SK-N-MC (cell line): ENCODE measurements around the gene XPO1.
"Not testable (repeated sequence)": the region's sequence is repeated elsewhere in the genome, so short reads cannot be mapped to it uniquely, and the experiment has no call there.

Experiments used
- DNase-seq: peaks from one replicate; pipeline ENCODE4 v3.0.0-alpha.2; 2011; ENCODE audit warnings: low read depth, low spot score
- H3K27ac ChIP-seq: fragments of 200-600 bp; sonication (generic); 2 replicates; pipeline ENCODE4 v1.5.1; 2016; ENCODE audit warnings: mixed run types
- H3K36me3 ChIP-seq: fragments of 200-600 bp; sonication (generic); 2 replicates; pipeline ENCODE4 v1.6.1; 2017; ENCODE audit warnings: antibody characterized with exemption, low read length, mixed read lengths; ENCODE audit not compliant: insufficient read depth
- H3K4me3 ChIP-seq: fragments of 200-600 bp; sonication (generic); 2 replicates; pipeline ENCODE4 v1.5.1; 2016
- H3K9ac ChIP-seq: fragments of 200-600 bp; sonication (generic); 2 replicates; pipeline ENCODE4 v1.8.0; 2017; ENCODE audit warnings: mixed run types, mixed read lengths; ENCODE audit not compliant: insufficient read length
- H3K9me3 ChIP-seq: fragments of 200-600 bp; sonication (generic); 2 replicates; pipeline ENCODE4 v1.6.1; 2017; ENCODE audit warnings: low read depth, mild to moderate bottlenecking, antibody characterized with exemption, low read length, moderate library complexity, mixed read lengths
- EZH2 ChIP-seq: fragments of 200-600 bp; sonication (generic); IDR thresholded peaks from one replicate; pipeline ENCODE4 v1.6.1; 2017; ENCODE audit warnings: antibody characterized with exemption
- FOXP2 ChIP-seq: optimal IDR thresholded peaks from 2 replicates; pipeline ENCODE3; 2011; ENCODE audit warnings: mild to moderate bottlenecking, moderate library complexity; ENCODE audit not compliant: insufficient read depth; ENCODE audit errors: extremely low read length, control extremely low read depth
- POLR2AphosphoS5 ChIP-seq: IDR thresholded peaks from 2 replicates; pipeline ENCODE4 v1.6.1; 2012; ENCODE audit warnings: mild to moderate bottlenecking, low read depth, low read length, borderline replicate concordance

Gene XPO1

GRCh38 chr2:61448229-61448628, 89.9 kb downstream of the XPO1 start:
- Histone ChIP-seq H3K36me3 (peaks cover 27% of the 10 kb centered on the region), H3K9ac (no peak overlapping the region), H3K27ac (no peak overlapping the region), H3K4me3 (no peak overlapping the region), H3K9me3 (peaks cover 11% of the 10 kb centered on the region; the same call in 1 of the 2 replicates)
- DNase-seq = no peak
- TF ChIP-seq FOXP2 (no peak), POLR2AphosphoS5 (no peak), EZH2 (no peak)

GRCh38 chr2:61446971-61447370, 91.2 kb downstream of the XPO1 start:
- peaks cover 11% of the 10 kb centered on the region; the same call in 1 of the 2 replicates for H3K9me3 ChIP-seq
- not testable (repeated sequence) for H3K9ac ChIP-seq, DNase-seq, H3K4me3 ChIP-seq, H3K27ac ChIP-seq
- peaks cover 27% of the 10 kb centered on the region for H3K36me3 ChIP-seq

- Histone ChIP-seq H3K4me3 (no peak overlapping the region), H3K36me3 (peaks cover 14% of the 10 kb centered on the region), H3K9me3 (peaks cover 13% of the 10 kb centered on the region; the same call in 1 of the 2 replicates), H3K9ac (no peak overlapping the region), H3K27ac (no peak overlapping the region)
- TF ChIP-seq POLR2AphosphoS5 (no peak), FOXP2 (no peak), EZH2 (no peak)
- DNase-seq = no peak
These were observed 94.7 kb downstream of the XPO1 start for GRCh38 chr2:61443342-61444041.

- TF ChIP-seq FOXP2 = no peak
- no peak for TF ChIP-seq POLR2AphosphoS5
- TF ChIP-seq EZH2 = no peak
- H3K9ac ChIP-seq = no peak overlapping the region
- no peak for DNase-seq
- H3K36me3 ChIP-seq = peaks cover 7% of the 10 kb centered on the region
- H3K27ac ChIP-seq = no peak overlapping the region
- peaks cover 8% of the 10 kb centered on the region; the same call in 1 of the 2 replicates for H3K9me3 ChIP-seq
- H3K4me3 ChIP-seq = no peak overlapping the region
These were observed 98.7 kb downstream of the XPO1 start for GRCh38 chr2:61439241-61440002.

GRCh38 chr2:61438670-61439069, 99.5 kb downstream of the XPO1 start:
- no peak for DNase-seq
- Histone ChIP-seq H3K9ac (no peak overlapping the region), H3K27ac (no peak overlapping the region), H3K4me3 (no peak overlapping the region), H3K36me3 (peaks cover 3% of the 10 kb centered on the region), H3K9me3 (peaks cover 6% of the 10 kb centered on the region; the same call in 1 of the 2 replicates)
- TF ChIP-seq FOXP2 (no peak), EZH2 (no peak), POLR2AphosphoS5 (no peak)

GRCh38 chr2:61437170-61437569, 101.0 kb downstream of the XPO1 start:
- Histone ChIP-seq H3K9me3 (0 out of 2 replicates have a peak, but pooled peaks cover 2% of the 10 kb centered on the region), H3K4me3 (no peak overlapping the region), H3K9ac (no peak overlapping the region), H3K27ac (no peak overlapping the region), H3K36me3 (no peaks in the 10 kb centered on the region; the same call in 1 of the 2 replicates)
- no peak for TF ChIP-seq POLR2AphosphoS5
- TF ChIP-seq EZH2 = no peak
- TF ChIP-seq FOXP2 = no peak
- no peak for DNase-seq

- 0 out of 2 replicates have a peak, but pooled peaks cover 2% of the 10 kb centered on the region for H3K9me3 ChIP-seq
- H3K27ac ChIP-seq = no peak overlapping the region
- H3K4me3 ChIP-seq = no peak overlapping the region
- no peaks in the 10 kb centered on the region; the same call in 1 of the 2 replicates for H3K36me3 ChIP-seq
- DNase-seq = no peak
- TF ChIP-seq EZH2 (no peak), FOXP2 (no peak), POLR2AphosphoS5 (no peak)
- H3K9ac ChIP-seq = no peak overlapping the region
These were observed 102.1 kb downstream of the XPO1 start for GRCh38 chr2:61436092-61436491.

GRCh38 chr2:61435291-61435690, 102.9 kb downstream of the XPO1 start:
- Histone ChIP-seq H3K4me3 (no peak overlapping the region), H3K27ac (no peak overlapping the region), H3K9ac (no peak overlapping the region), H3K9me3 (0 out of 2 replicates have a peak, but pooled peaks cover 2% of the 10 kb centered on the region), H3K36me3 (no peaks in the 10 kb centered on the region; the same call in 1 of the 2 replicates)
- no peak for TF ChIP-seq POLR2AphosphoS5
- DNase-seq = no peak

- Histone ChIP-seq H3K27ac (no peak overlapping the region), H3K9me3 (0 out of 2 replicates have a peak, but pooled peaks cover 2% of the 10 kb centered on the region), H3K4me3 (no peak overlapping the region), H3K36me3 (no peaks in the 10 kb centered on the region; the same call in 1 of the 2 replicates), H3K9ac (no peak overlapping the region)
- TF ChIP-seq FOXP2 = no peak
- TF ChIP-seq EZH2 = no peak
- TF ChIP-seq POLR2AphosphoS5 = no peak
- DNase-seq = no peak
These were observed 103.8 kb downstream of the XPO1 start for GRCh38 chr2:61434314-61434713.
